HEK293 (cell line): ENCODE data around the gene PTMA.
A peak's percentile ranks its signal among the peaks of the same experiment; 100 is the strongest.

Source experiments
- BCL11B ChIP-seq: fragments of 450-650 bp; formaldehyde crosslinking; IDR thresholded peaks from 2 replicates; pipeline ENCODE4 v1.5.1; 2016; ENCODE audit warnings: low read depth, missing biosample characterization, missing genetic modification characterization
- EGR2 ChIP-seq: fragments of 450-650 bp; formaldehyde crosslinking; IDR thresholded peaks from 2 replicates; pipeline ENCODE4 v1.5.1; 2016; ENCODE audit warnings: low read depth, missing biosample characterization, missing genetic modification characterization
- GLI2 ChIP-seq: fragments of 450-650 bp; formaldehyde crosslinking; IDR thresholded peaks from 2 replicates; pipeline ENCODE4; 2017; ENCODE audit warnings: missing biosample characterization, missing genetic modification characterization, low read depth, borderline replicate concordance
- GLI4 ChIP-seq: fragments of 450-650 bp; formaldehyde crosslinking; IDR thresholded peaks from 2 replicates; pipeline ENCODE4 v1.5.1; 2016; ENCODE audit warnings: missing biosample characterization, missing genetic modification characterization
- GLIS1 ChIP-seq: fragments of 450-650 bp; formaldehyde crosslinking; IDR thresholded peaks from 2 replicates; pipeline ENCODE4 v1.5.1; 2016; ENCODE audit warnings: missing biosample characterization, missing genetic modification characterization
- GLIS2 ChIP-seq: fragments of 450-650 bp; formaldehyde crosslinking; IDR thresholded peaks from 2 replicates; pipeline ENCODE4 v1.5.1; 2016; ENCODE audit warnings: missing biosample characterization, missing genetic modification characterization
- PRDM10 ChIP-seq: fragments of 450-650 bp; formaldehyde crosslinking; IDR thresholded peaks from 2 replicates; pipeline ENCODE4 v1.5.1; 2016; ENCODE audit warnings: missing biosample characterization, missing genetic modification characterization
- PRDM4 ChIP-seq: fragments of 450-650 bp; formaldehyde crosslinking; IDR thresholded peaks from 2 replicates; pipeline ENCODE4 v1.5.1; 2017; ENCODE audit warnings: missing biosample characterization, missing genetic modification characterization
- REST ChIP-seq: fragments of 450-650 bp; formaldehyde crosslinking; IDR thresholded peaks from 2 replicates; pipeline ENCODE4 v1.5.1; 2016; ENCODE audit warnings: missing biosample characterization, missing genetic modification characterization
- ZBTB20 ChIP-seq: fragments of 450-650 bp; formaldehyde crosslinking; IDR thresholded peaks from 2 replicates; pipeline ENCODE4 v1.5.1; 2016; ENCODE audit warnings: missing biosample characterization, missing genetic modification characterization
- ZIC2 ChIP-seq: fragments of 450-650 bp; formaldehyde crosslinking; IDR thresholded peaks from 2 replicates; pipeline ENCODE4 v1.5.1; 2016; ENCODE audit warnings: missing biosample characterization, missing genetic modification characterization
- ZNF133 ChIP-seq: fragments of 450-650 bp; formaldehyde crosslinking; IDR thresholded peaks from 2 replicates; pipeline ENCODE4 v1.5.1; 2016; ENCODE audit warnings: missing biosample characterization, missing genetic modification characterization
- ZNF175 ChIP-seq: fragments of 450-650 bp; formaldehyde crosslinking; IDR thresholded peaks from 2 replicates; pipeline ENCODE4 v1.5.1; 2016; ENCODE audit warnings: missing biosample characterization, missing genetic modification characterization
- ZNF19 ChIP-seq: fragments of 450-650 bp; formaldehyde crosslinking; IDR thresholded peaks from 2 replicates; pipeline ENCODE4; 2016; ENCODE audit warnings: missing biosample characterization, missing genetic modification characterization, low read depth
- ZNF280C ChIP-seq: fragments of 450-650 bp; formaldehyde crosslinking; IDR thresholded peaks from 2 replicates; pipeline ENCODE4 v1.5.1; 2016; ENCODE audit warnings: missing biosample characterization, missing genetic modification characterization
- ZNF37A ChIP-seq: fragments of 450-650 bp; IDR thresholded peaks from 2 replicates; pipeline ENCODE4 v1.5.1; 2018; ENCODE audit warnings: missing biosample characterization, missing genetic modification characterization
- ZNF426 ChIP-seq: fragments of 450-650 bp; formaldehyde crosslinking; IDR thresholded peaks from 2 replicates; pipeline ENCODE4 v1.5.1; 2017; ENCODE audit warnings: missing biosample characterization, missing genetic modification characterization, mild to moderate bottlenecking, inconsistent platforms, moderate library complexity
- ZNF433 ChIP-seq: fragments of 450-650 bp; formaldehyde crosslinking; IDR thresholded peaks from 2 replicates; pipeline ENCODE4 v1.5.1; 2016; ENCODE audit warnings: missing biosample characterization, missing genetic modification characterization, low read depth
- ZNF48 ChIP-seq: fragments of 450-650 bp; formaldehyde crosslinking; IDR thresholded peaks from 2 replicates; pipeline ENCODE4 v1.5.1; 2016; ENCODE audit warnings: missing biosample characterization, missing genetic modification characterization
- ZNF513 ChIP-seq: fragments of 450-650 bp; IDR thresholded peaks from 2 replicates; pipeline ENCODE4 v1.5.1; 2018; ENCODE audit warnings: missing biosample characterization, missing genetic modification characterization
- ZNF610 ChIP-seq: fragments of 450-650 bp; formaldehyde crosslinking; IDR thresholded peaks from 2 replicates; pipeline ENCODE4 v1.5.1; 2016; ENCODE audit warnings: missing biosample characterization, missing genetic modification characterization, borderline replicate concordance
- ZNF664 ChIP-seq: fragments of 450-650 bp; formaldehyde crosslinking; IDR thresholded peaks from 2 replicates; pipeline ENCODE4 v1.5.1; 2016; ENCODE audit warnings: missing biosample characterization, missing genetic modification characterization
- ZNF747 ChIP-seq: fragments of 450-650 bp; formaldehyde crosslinking; IDR thresholded peaks from 2 replicates; pipeline ENCODE4 v1.5.1; 2016; ENCODE audit warnings: missing biosample characterization, missing genetic modification characterization
- ZSCAN4 ChIP-seq: fragments of 450-650 bp; formaldehyde crosslinking; IDR thresholded peaks from 2 replicates; pipeline ENCODE4 v1.5.1; 2017; ENCODE audit warnings: missing biosample characterization, missing genetic modification characterization
- ZXDB ChIP-seq: fragments of 450-650 bp; formaldehyde crosslinking; IDR thresholded peaks from 2 replicates; pipeline ENCODE4 v1.5.1; 2016; ENCODE audit warnings: missing biosample characterization, missing genetic modification characterization

The PTMA gene

GRCh38 chr2:231687133-231687852 is 21.0 kb upstream of the PTMA start (continued):
- 0 out of 2 replicates have a peak, but pooled peaks have one; percentile 57 for TF ChIP-seq REST (tag by site-specific recombination)
- TF ChIP-seq ZNF37A (tag by site-specific recombination), result no peak
- peak; percentile 82 for TF ChIP-seq GLIS1
- 0 out of 2 replicates have a peak, but pooled peaks have one; percentile 10 for TF ChIP-seq PRDM10 (tag by site-specific recombination)
- no peak for TF ChIP-seq GLI2
- no peak for TF ChIP-seq ZNF19 (tag by site-specific recombination)
- TF ChIP-seq ZNF433 (tag by site-specific recombination), result no peak
- no peak for TF ChIP-seq ZNF48
- TF ChIP-seq ZNF133, result no peak
- TF ChIP-seq ZNF280C (tag by site-specific recombination), result no peak
- TF ChIP-seq ZIC2, result 0 out of 2 replicates have a peak, but pooled peaks have one; percentile 22
- no peak for TF ChIP-seq GLI4 (tag by site-specific recombination)
- TF ChIP-seq ZSCAN4 (tag by site-specific recombination), result peak; percentile 79
- peak; percentile 34; the same call in 1 of the 2 replicates for TF ChIP-seq ZBTB20
- no peak for TF ChIP-seq BCL11B (tag by site-specific recombination)
- TF ChIP-seq ZNF175 (tag by site-specific recombination), result no peak
- TF ChIP-seq ZNF747 (tag by site-specific recombination), result no peak
- TF ChIP-seq ZNF426 (tag by site-specific recombination), result no peak
- TF ChIP-seq ZNF610 (tag by site-specific recombination), result no peak
- no peak for TF ChIP-seq ZNF513 (tag by site-specific recombination)
- TF ChIP-seq EGR2 (tag by site-specific recombination), result no peak
- no peak for TF ChIP-seq PRDM4 (tag by site-specific recombination)
- TF ChIP-seq ZNF664 (tag by site-specific recombination), result no peak
- TF ChIP-seq GLIS2 (tag by site-specific recombination), result peak; percentile 61
- peak; percentile 58; the same call in 1 of the 2 replicates for TF ChIP-seq ZXDB (tag by site-specific recombination)
